Stomach smooth muscle (tissue), 2 donors: ENCODE data around the gene GAREM1.
A peak's percentile ranks its signal among the peaks of the same experiment; 100 is the strongest.

Source experiments
- H3K27ac ChIP-seq: one replicate; pipeline ENCODE4 v1.7.0; 2013; ENCODE audit warnings: mild to moderate bottlenecking, low read length, inconsistent platforms
- H3K27me3 ChIP-seq, 2 donors: one replicate each; pipeline ENCODE4 v1.7.0; 2013; ENCODE audit warnings: low read length in 2 of 2; ENCODE audit not compliant: insufficient read depth in 2 of 2, control insufficient read depth in 1 of 2
- H3K36me3 ChIP-seq, 2 donors: one replicate each; pipeline ENCODE4 v1.7.0; 2013; ENCODE audit warnings: low read length in 2 of 2; ENCODE audit not compliant: control insufficient read depth in 2 of 2, insufficient read depth in 2 of 2
- H3K4me1 ChIP-seq: one replicate; pipeline ENCODE4 v1.7.0; 2013; ENCODE audit warnings: low read length; ENCODE audit not compliant: control insufficient read depth, insufficient read depth
- H3K4me3 ChIP-seq, 2 donors: one replicate each; pipeline ENCODE4 v1.7.0; 2013; ENCODE audit warnings: low read length in 2 of 2
- H3K9ac ChIP-seq, 2 donors: one replicate each; pipeline ENCODE4 v1.7.0; 2013; ENCODE audit warnings: low read length in 2 of 2, mild to moderate bottlenecking in 1 of 2
- H3K9me3 ChIP-seq, 2 donors: one replicate each; pipeline ENCODE4 v1.7.0; 2013; ENCODE audit warnings: low read length in 2 of 2; ENCODE audit not compliant: control insufficient read depth in 2 of 2
- donor health status: healthy.
- donor health status: Pancreatic carcinoma.

GAREM1 gene

DNA sequence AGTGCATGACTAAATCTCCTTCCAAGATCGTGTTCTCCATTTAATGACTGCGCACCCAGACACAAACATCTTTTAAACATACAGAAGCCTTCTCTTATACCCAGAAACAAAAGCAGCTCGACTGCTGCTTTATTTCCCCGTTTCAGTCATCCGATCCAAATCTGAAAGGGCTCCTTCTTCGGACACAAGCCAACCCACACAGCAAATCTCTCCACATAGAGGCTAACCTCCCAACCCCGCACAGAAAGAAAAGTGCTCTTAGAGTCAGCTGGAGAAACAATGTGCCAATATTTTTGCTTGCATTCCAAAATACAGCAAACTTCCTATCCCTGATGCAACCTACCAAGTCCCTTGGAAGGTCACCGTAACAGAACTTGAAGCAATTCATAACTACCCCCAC lies 29.1 kb downstream of the GAREM1 start:
- Histone ChIP-seq H3K27me3 (no peaks in the 10 kb centered on the region), H3K4me1 (peaks cover 6% of the 10 kb centered on the region), H3K27ac (no peak overlapping the region), H3K36me3 (no peaks in the 10 kb centered on the region), H3K9me3 (no peaks in the 10 kb centered on the region), H3K9ac (no peak overlapping the region), H3K4me3 (peak overlapping the region in 1 of 2 donors; percentile 50)

DNA sequence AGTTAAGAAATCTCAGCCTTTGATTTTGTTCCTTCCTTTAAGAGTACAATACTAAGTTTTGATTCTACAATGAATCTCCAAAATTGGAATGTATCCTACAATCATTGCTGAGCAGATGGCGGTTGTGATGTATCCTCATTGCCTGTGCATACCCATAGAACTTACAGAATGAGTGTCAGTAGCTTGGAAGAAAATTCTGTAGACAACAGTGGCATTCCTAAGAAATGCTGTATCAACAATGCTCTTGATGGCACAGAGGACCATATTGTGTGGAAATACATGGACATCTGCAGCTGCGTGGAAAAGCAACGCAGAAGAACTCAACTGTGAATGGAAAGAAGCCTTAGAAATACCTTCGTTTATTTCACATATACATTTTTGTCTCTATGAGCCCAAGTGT lies 30.2 kb downstream of the GAREM1 start:
- Histone ChIP-seq H3K9me3 (no peaks in the 10 kb centered on the region), H3K4me1 (peaks cover 6% of the 10 kb centered on the region)

DNA sequence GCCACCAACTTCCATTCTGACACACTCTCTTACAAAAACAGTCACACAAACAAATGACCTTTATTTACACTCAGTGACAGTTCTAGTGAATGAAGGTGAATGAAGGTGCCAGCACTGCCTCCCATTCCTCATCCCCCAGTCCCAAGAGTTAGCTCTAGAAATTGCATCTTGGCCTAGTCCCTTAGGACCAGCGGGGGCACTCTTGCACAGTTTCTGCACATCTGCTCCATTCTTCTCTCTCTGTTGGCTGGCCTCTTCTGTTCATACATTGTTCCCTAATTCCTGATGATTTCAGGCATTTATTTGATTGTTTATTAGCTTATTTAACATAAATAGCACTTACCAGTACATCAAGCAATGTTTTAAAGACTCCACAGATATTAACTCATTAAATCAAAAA lies 30.9 kb downstream of the GAREM1 start:
- Histone ChIP-seq H3K4me3 (no peak overlapping the region), H3K27me3 (no peaks in the 10 kb centered on the region), H3K4me1 (peaks cover 6% of the 10 kb centered on the region), H3K9ac (no peak overlapping the region), H3K36me3 (no peaks in the 10 kb centered on the region), H3K27ac (no peak overlapping the region), H3K9me3 (no peaks in the 10 kb centered on the region)

More for the DNA sequence above, 30.2 kb downstream of the GAREM1 start:
- no peaks in the 10 kb centered on the region for H3K36me3 ChIP-seq
- H3K27me3 ChIP-seq = no peaks in the 10 kb centered on the region
- H3K27ac ChIP-seq = no peak overlapping the region
- no peak overlapping the region for H3K4me3 ChIP-seq
- no peak overlapping the region for H3K9ac ChIP-seq

DNA sequence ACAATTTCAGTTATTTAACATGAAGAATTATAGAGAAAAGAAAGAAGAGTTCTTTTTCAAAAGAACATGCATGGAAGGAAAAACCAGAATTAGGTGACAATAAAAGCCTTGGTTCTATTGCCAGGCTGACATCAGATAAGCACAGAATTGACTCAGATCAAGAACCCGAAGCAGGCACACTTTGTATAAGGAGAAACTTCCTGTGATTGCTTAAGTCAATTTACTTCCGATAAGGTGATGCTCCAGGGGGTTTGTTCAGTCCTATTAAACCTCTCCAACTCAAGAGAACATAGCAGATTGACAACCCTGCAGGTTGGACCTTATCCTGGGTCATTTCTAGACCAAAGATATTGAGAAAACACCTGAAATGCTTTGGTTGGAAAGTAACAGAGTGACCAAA lies 31.4 kb downstream of the GAREM1 start:
- no peaks in the 10 kb centered on the region for H3K27me3 ChIP-seq
- peaks cover 6% of the 10 kb centered on the region for H3K4me1 ChIP-seq
- no peak overlapping the region for H3K4me3 ChIP-seq

DNA sequence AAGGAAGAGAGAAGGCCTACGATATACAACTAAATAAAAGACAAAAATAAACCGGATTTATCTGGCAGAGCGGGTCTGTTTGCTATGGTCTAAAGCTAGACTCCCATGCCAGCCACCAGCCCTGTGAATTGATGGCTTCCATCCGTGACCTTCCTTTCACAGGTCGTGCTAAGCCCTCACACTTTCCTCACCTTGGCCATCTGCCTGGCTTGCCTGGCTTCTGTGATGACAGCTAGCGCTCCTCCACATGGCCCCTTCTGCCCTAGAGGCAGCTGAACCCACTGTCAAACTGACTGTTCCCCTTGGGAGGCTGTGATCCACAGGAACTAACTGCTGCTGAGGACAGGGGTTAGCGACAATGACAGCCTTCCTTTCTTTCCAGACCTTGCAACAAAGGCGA lies 32.5 kb downstream of the GAREM1 start:
- Histone ChIP-seq H3K4me1 (peaks cover 6% of the 10 kb centered on the region), H3K27ac (no peak overlapping the region), H3K9ac (no peak overlapping the region), H3K4me3 (no peak overlapping the region), H3K36me3 (no peaks in the 10 kb centered on the region), H3K27me3 (no peaks in the 10 kb centered on the region), H3K9me3 (no peaks in the 10 kb centered on the region)

More for the DNA sequence above, 31.4 kb downstream of the GAREM1 start:
- Histone ChIP-seq H3K9ac (no peak overlapping the region), H3K36me3 (no peaks in the 10 kb centered on the region), H3K27ac (no peak overlapping the region), H3K9me3 (no peaks in the 10 kb centered on the region)

DNA sequence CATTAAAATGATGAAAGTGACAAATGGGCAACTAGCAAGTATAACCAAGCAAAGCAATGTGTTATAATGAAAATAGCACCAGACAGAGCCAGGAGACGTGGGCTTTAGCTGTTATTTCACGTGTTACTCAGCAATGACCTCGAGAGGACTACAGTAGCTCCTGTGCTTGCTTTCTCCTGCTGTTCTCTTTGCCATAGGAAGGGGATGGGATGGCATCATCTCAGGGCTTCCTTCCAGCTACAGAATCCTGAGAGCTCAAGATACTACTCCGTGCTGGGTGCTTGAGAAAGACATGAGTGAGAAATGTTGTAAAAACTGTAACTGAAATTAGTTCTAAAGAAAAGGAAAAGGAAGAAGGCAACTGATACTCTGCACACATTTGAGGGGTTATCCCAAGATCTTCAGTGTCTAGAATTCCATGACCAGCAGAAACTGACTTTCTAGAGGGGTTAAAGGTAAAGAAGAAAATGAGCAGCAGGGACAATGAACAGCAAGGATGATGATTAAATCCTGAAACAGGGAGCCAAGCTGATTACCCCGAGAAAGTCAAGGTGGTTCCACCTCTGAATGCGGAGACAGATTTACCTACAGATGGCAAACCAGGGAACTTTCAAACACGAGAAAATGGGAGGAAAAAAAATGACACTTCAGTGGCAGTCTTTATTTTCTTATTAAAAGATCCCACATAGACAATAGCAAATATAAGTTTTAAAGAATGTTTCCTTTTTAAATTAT lies 33.4 kb downstream of the GAREM1 start:
- H3K4me1 ChIP-seq = peaks cover 6% of the 10 kb centered on the region
- no peaks in the 10 kb centered on the region for H3K27me3 ChIP-seq
- H3K9me3 ChIP-seq = no peaks in the 10 kb centered on the region
- no peak overlapping the region for H3K27ac ChIP-seq
- H3K36me3 ChIP-seq = no peaks in the 10 kb centered on the region
- no peak overlapping the region for H3K9ac ChIP-seq
- no peak overlapping the region for H3K4me3 ChIP-seq

DNA sequence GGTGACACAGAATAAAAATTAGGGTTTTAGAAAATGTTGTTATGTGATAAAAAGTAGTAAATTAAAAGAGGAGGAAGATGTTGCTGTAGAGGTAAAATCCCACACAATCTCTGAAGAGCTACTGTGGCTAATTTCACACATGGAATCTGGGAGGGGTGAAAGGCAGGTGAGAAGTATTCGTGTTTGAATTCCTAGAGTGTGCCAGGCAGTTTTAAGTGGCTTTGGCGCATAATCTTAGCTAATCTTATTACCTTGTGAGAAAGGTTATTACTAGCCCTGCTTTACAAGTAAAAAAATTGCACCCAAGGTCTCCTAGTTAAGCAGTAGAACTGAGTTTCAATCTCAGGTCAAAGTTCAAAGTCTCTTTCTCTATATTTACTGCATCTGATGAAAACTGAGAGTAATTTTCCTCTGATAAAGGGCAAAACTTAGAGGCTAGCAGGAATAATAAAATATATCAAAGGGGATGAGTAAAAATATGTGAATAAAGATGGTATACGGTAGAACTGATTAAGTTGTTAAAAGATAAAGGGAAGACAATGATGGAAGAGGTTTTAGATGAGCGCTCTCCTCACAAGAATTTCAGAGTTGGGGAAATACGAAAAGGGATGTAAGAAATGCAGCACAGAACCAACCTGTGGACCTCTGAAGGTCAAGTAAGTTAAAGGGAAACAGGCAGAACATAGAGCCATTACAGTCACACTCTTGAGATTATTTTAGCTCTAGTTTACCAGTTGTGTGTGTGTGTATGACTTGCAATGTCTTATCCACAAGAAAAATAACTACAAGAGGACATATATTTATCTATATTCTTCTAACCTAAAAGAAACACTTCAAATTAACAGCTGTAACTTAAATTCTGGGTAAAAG lies 34.8 kb downstream of the GAREM1 start:
- no peak overlapping the region for H3K4me3 ChIP-seq
- H3K9ac ChIP-seq = no peak overlapping the region
- H3K9me3 ChIP-seq = no peaks in the 10 kb centered on the region
- no peak overlapping the region for H3K27ac ChIP-seq
- H3K27me3 ChIP-seq = no peaks in the 10 kb centered on the region
- H3K4me1 ChIP-seq = peaks cover 6% of the 10 kb centered on the region
- H3K36me3 ChIP-seq = no peaks in the 10 kb centered on the region

DNA sequence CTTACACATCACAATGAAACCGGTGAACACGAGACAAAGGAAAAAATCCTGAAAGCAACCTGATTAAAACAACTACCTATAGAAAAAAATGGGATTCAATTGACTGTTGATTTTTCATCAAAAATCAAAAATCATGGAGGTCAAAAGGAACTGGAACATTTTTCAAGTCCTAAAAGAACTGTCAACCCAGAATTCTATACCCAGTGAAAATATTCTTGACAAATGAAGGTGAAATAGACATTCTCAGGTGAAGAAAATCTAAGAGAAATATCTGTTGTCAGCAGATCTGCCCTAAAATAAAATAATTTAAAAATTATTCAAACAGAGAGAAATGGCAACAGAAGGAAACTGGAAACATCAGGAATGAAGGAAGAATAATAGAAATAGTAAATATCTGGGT lies 38.9 kb downstream of the GAREM1 start:
- Histone ChIP-seq H3K9me3 (no peaks in the 10 kb centered on the region), H3K36me3 (no peaks in the 10 kb centered on the region), H3K27me3 (no peaks in the 10 kb centered on the region), H3K9ac (no peak overlapping the region), H3K4me1 (no peaks in the 10 kb centered on the region), H3K27ac (no peak overlapping the region), H3K4me3 (no peak overlapping the region)

DNA sequence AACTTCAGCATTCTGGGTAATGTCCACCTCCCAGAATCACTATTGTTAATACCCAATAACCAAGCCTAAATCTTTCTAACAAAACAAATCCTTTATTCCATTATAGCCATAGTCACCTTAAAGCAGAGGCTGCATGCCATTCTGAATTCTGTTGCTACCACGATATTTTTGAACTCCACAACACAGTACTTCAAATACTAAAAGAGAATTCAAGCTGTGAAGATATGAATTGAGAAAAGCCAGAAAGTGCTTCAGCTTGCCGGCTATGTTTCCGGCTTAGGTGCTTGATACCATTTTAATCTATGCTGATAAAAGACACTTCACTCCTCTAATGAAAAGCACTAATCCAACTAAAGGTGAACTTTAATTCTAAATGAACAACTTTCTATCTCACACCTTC lies 41.3 kb downstream of the GAREM1 start:
- no peaks in the 10 kb centered on the region for H3K4me1 ChIP-seq
- no peaks in the 10 kb centered on the region for H3K36me3 ChIP-seq
- no peaks in the 10 kb centered on the region for H3K9me3 ChIP-seq
- no peaks in the 10 kb centered on the region for H3K27me3 ChIP-seq
- no peak overlapping the region for H3K9ac ChIP-seq
- no peak overlapping the region for H3K4me3 ChIP-seq
- H3K27ac ChIP-seq = no peak overlapping the region

DNA sequence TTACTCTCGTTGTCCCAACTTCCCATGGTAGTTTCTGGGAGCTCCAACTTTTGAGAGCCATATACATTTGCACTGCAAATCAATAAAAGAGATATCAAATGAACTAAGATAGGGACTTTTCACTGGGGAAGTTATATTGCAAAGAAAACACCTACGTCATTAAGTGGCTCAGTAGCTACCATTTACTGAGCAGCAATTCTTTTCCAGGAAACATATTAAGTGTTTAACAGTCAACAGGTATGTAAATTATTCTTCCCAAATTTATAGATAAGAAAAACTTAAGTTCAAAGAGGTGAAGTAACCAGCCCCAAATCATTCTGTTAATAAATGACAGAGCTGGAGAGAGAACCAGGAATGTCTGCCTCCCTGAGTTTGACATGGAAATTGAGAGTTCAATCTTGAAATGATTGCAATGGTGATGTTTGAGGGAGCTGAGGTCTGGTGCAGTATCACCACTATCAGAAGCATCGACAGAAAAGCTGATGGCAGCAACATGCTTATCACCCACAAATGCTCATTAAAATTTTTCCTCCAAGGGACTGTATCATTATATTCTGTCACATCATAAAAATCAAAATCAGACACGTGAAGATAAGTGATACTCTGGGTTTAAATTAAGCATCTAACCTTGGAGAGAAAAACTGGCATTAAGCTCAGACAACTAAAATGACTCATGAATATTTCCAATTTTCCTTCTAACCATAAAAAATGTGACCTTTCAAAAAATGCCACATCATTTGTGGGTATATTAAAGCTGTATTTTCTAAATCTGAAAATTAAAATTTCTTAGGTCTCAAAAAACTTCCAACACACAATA lies 43.4 kb downstream of the GAREM1 start:
- no peaks in the 10 kb centered on the region for H3K36me3 ChIP-seq
- peaks cover under 1% of the 10 kb centered on the region for H3K4me1 ChIP-seq
- H3K9ac ChIP-seq = no peak overlapping the region
- H3K27me3 ChIP-seq = no peaks in the 10 kb centered on the region
- no peak overlapping the region for H3K4me3 ChIP-seq
- H3K27ac ChIP-seq = no peak overlapping the region
- H3K9me3 ChIP-seq = no peaks in the 10 kb centered on the region
